GM18867 (cell line): ENCODE results near the gene CPA5.

ENCODE experiments used
- ATAC-seq: cut with Tn5 transposase; IDR thresholded peaks from one replicate; pipeline ENCODE4 v1.9.1; 2021; ENCODE audit warnings: mild to moderate bottlenecking, moderate library complexity; ENCODE audit not compliant: unreplicated experiment

The CPA5 gene

DNA sequence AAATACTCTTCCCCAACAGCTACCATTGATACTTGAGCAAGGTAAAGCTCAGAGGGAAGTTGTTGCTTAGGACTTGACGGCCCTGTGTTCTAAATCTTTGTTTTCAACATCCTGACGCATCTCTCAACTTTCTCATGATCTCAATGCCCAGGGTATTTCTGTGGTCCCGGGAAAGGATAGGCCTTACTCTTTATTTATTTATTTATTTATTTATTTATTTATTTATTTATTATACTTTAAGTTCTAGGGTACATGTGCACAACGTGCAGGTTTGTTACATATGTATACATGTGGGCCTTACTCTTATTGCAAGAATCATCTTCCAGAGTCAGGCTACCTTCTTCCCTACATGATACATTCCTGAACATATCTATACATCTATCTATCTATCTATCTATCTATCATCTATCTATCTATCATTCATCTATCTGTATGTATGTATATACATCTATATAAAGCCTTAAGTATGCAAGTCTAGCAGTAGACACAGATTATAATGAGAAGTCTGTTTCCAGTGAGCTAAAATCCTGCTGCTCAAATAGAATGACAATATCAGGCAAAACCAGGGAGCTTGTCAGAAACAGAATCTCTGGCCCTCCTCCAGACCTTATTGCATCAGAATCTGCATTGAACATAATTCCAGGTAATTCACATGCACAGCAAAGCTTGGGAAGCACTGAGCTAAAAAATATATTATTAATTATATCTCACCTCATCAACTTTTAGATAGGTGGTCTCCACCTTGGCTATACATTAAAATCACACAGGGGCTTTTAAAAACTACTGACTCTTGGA, 12.2 kb upstream of the CPA5 start:
- no peak for ATAC-seq

DNA sequence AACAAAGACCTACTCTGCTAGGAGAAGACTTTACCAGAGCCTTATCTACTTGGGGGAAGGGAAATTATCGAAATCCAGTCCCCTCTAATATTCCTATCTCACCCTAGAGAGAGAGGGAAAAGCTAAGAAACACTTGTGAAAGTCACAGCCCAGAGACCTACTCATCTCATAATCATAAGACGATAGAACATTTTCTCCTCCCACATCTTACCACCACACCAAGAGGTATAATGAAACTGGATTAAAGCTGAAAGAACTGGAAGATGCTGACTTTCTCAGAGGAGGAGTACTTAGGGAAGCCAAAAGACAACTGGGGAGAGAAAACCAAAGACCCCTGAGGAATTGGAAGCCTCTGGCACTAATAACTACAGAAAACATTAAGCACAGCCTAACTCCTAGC, 10.8 kb upstream of the CPA5 start:
- ATAC-seq, result no peak

DNA sequence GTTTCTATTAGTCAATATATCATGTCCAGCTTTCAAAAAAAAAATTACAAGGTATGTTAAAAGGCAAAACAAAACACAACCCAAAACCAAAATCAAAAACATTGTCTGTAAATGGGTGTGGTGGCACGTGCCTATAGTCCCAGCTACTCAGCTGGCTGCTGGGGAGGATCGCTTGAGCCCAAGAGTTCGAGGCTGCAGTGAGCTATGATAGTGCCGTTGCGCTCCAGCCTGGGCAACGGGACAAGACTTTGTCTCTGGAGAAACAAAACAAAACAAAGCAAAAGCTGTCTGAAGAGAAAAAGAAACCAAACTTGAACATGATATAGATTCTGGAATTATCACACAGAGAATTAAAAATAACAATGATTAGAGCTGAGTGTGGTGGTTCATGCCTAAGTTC, 10.3 kb upstream of the CPA5 start:
- no peak for ATAC-seq

DNA sequence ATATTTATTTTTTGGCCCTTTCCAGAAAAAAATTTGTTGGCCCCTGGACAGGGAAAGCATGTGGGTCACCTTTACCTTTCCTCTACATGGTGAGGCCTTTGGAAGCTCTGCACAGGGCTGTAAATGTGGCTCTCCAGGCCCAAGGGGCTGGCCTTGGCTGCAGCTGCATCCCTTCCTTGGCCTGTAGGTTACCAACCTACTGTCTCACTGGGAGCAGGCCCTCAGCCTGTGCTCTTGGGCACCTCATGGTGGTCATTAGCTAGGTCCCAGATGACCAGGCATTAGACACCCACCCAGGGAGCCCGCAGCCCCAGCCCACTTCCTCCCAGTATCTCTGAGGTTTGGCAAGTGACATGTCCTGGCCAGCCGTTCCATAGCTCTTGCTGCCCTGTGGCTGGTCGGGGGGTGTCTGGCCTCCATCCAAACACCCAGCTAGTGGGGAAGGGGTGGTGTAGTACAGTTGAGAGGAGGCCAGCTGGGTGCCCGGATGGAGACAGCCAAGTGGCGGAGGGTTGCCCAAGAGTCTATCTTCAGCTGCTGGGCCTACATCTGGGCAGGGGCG, 7.1 kb upstream of the CPA5 start:
- no peak for ATAC-seq

DNA sequence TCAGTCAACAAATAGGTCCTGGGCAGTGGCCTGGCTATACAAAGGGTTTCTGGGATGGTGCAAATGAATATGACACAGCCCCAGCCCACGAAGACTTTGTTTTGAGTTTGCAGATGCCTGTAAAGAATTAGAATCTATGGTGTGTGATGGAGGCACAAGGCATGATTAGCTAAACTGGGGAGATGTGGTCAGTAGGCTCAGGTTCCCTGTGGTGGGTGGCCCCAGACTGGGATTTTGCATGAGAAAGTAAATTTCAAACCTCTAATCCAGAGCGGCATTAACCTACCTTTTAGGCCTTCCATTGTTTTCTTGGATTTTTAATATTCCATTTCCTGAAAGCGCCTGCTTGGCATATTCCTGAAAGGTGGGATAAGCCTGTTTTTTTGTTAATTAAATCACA, 6.4 kb upstream of the CPA5 start:
- no peak for ATAC-seq

DNA sequence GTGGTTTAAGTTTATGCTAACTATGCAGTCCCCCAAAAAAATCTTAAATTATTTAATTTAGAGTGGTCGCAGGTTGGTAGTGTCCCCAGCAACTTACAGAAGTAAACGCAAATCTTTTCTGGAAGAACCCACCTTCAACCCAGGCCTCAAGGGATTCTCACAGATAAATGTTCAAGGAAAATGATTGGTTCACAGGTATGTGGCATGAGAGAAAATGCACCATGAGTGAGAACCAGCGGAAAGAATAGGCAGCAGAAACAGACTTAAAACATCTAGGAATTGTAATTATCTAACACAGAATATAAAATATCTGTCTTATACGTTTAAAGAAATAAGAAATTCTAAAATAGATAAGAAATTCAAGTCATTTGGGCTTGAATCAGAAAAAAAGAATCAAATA, 2.7 kb upstream of the CPA5 start:
- ATAC-seq, result no peak

DNA sequence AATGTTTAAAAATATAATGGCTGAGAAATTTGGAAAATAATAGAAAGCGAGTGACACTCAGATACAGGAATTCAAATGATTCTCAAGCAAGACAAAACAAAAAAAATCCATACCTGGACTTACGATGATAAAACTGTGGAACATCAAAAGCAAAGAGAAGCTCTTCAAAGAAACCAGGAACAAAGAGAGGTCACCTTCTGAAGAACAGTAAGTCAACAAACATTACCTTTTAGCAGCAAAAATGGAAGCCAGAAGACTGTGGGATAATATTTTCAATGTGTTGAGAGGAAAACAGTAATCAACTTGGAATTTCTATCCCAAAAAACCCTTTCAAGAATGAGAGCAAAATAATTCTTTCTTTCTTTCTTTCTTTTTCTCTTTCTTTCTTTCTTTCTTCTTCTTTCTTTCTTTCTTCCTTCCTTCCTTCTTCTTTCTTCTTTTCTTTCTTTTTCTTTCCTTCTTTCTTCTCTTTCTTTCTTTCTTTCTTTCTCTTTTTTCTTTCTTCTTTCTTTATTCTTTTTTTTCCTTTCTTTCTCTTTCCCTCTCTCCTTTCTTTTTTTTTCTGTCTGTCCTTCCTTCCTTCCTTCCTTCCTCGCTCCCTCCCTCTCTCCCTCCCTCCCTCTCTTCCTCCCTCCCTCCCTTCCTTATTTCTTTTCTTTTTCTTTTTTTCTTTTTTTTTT, 1.8 kb upstream of the CPA5 start:
- ATAC-seq, result no peak

DNA sequence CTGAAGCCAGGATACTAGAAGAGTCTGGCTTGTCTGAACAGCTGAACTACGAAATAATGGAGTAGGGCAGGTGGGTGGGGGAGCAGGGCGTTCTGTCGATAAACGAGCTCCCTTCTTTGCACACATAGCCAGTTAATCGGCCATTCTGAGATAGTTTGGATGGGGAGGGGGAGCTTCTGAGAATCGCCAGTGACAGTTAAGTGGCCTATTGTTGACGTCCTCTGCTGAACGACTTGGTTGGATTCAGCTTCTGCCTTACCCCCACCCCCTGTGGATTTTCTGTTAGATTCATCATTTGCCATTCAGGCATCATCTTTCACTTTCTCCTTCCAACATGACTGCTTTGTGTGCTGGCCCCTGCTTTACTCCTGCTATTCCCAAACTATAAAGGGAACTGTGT, 520 bp downstream of the CPA5 start:
- no peak for ATAC-seq

DNA sequence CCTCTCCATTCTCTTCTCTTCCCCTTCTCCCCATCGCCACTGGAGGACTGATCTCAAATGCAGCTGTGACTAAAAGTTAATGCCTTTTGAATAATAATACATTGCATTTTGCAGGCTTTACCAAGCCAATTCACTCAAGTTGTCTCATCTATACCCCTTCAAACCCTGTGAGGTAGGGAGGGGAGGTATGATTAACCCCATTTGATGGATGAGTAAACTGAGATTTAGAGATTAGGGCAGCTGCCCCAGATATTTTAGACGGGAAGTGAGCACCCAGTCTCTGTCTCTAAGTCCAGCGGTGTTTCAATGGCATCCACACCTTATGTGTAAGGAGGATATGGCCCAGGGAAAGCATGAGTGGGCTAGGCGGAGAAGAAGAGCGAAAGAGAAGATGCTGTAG, 1.1 kb downstream of the CPA5 start:
- ATAC-seq, result no peak

DNA sequence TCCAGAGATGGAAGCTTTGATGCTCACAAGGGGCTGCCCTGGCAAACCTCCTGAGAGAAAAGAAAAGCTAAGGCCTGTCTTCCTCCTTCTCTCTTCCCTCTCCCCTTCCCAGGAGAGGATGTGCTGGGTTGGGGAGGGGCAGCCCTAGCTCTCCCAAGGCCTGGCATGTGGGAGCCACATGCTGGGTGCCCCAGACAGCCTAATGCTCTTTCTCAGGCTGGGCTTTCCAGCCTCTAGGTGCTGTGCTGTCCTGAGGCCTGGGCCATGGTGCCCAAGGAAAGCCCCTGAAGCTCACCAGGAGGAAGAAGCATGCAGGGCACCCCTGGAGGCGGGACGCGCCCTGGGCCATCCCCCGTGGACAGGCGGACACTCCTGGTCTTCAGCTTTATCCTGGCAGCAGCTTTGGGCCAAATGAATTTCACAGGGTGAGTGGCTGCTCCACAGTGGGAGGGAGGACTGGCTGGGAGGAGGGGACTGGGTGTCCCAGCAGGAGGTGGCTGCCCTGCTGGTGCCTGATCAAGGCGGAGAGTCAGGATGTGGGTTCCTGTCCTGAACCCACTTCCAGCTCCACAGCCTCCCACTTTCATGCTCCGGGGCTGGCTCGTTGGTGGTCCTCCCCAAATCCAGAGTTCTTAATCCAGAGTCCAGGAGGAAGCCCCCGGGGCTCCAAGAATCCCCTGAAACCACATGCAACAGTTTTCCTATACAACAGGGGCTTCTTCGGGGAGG, 1.7 kb downstream of the CPA5 start:
- no peak for ATAC-seq

DNA sequence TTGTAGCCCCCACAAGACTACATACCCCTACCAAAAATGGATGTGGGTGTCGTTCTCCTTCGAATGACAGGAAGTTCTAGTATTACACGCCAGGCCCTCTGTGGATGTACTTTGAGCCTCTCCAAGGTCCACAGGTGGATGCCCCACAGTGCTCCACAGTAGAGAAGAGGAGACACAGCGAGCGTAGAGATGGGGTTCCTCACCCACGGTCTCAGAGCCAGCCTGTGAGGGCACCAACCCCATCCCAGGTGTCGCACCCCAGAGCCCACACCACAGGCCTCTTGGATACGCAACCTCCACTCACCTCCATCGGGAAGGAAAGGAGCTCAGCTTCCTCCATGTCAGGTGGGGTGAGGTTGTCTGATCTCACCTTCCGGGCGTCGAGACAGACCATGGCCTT, 2.3 kb downstream of the CPA5 start:
- ATAC-seq, result no peak

DNA sequence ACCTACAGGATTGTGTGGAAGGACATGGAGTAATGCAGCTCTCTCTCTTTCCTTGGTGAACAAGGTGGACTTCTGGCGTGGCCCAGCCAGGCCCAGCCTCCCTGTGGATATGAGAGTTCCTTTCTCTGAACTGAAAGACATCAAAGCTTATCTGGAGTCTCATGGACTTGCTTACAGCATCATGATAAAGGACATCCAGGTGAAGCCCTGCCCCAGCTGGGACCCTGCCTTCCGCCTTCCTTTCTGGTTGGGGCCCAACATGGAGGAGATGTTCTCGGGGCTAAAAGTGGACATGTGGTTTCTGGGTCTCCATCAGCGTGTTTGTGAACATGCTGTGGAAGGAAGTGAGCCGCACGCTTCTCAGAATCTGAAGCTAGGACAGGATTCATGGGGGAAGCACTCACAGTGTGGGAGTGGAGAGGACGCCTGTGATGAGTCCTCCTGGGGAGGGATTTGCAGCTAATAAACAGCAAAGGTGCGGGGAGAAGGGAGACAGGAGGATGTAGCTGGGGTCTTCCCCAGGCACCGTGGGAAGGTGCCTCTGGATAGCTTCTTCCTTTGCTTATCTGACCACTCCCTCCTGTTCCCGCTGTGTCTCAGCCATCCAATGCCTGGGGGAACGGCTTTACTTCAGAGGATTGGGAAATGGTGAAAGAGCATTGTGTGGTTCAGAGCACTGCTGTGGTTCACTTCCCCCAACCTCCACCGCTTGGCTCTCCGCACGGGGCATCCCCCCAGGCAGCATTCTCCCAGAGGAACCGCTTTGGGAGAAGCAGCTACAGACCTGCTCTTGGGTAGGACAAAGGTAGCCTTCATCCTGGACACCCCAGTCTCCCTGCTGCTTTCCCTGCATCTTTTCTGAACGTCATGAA, 5.5 kb downstream of the CPA5 start:
- ATAC-seq, result no peak

DNA sequence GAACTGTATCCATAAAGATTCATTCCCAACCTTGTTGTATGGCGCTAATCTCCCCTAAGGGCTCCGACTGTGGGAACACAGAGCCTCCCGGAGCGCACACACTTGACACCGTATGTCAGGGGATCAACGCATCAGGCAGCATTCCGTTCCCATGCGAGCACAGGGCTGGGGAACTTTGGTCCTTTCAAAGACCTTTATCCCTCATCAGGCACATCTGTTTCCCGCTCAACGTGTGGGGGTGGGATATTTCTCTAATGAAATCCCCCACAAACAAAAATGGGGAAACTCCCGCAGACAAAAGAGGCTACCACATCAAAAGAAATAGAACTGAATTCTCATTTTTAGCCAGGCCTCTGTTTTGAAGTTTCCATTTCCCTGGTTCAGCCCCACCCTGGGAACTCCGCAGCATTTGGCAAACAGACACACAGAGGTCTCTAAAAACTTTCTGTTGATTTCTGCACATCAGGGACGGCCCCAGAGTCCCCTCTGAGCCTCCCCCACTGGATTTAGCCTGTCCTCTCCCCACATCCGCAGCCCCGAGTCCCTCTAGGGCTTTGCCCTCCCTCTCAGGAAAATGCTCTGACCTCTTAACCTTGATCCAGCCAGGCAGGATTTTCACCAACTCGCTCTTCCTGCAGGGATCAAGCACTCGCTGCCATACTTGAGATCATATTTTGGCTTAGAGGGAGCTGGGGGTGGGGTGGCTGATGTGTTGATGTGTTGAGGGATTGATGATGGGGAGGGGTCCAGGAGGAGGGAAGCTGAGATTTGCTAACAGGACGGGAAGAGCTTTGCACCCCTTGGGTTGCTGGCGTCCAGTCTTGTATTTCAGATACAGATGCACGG, 6.6 kb downstream of the CPA5 start:
- ATAC-seq, result no peak

DNA sequence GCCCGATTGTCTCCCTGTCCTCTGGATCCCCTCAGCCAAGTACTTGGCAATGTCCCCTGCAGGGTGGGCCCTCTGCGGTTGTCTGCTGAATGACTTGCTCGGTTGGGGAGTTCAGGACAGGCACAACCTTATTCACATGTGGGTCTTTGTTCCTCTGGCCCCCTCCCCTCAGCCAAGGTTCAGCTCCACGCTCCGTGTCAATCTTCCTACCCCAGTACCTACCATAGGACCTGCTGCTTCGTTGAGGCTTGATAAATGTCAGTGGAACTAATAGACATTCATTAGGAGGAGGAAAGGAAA, 7.1 kb downstream of the CPA5 start:
- no peak for ATAC-seq

DNA sequence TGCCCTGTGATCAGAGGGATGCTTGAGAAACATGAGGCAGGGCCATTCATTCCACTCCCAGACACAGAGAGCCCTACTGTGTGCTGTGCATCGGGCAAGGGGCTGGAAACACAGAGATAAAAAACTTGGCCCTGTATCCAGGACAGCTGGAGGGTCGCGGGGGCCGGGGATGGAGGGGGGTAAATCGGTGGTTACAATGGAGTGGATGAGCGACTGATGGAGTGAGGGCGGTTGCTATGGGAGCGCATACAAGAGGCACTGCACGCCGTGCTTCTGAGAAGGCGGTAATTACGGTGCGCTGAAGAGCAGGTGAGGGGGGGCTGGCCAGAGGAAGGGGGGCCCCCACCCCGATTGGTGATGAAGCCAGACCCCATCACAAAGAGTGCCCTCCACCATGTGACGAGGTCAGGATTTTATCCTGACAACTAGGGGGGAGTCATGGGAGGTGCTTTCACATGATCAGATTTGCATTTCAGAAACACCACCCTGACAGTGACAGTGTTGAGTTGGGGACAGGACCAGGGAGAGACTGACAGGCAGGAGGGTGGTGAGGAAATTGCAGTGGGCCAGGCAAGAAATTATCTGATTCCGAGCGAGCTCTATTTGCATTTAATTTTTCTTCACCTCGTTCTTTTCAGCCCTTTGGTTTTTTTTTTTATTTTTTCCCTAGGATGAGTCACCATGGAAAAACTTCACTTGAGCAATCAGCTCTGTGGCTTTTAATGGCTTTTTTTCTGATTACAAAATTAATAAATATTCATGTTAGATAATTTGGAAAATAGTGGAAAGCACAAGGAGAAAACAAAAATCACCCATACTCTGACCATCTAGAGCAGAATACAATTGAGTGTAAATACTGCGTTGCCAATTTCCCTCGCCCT, 7.8 kb downstream of the CPA5 start:
- no peak for ATAC-seq

DNA sequence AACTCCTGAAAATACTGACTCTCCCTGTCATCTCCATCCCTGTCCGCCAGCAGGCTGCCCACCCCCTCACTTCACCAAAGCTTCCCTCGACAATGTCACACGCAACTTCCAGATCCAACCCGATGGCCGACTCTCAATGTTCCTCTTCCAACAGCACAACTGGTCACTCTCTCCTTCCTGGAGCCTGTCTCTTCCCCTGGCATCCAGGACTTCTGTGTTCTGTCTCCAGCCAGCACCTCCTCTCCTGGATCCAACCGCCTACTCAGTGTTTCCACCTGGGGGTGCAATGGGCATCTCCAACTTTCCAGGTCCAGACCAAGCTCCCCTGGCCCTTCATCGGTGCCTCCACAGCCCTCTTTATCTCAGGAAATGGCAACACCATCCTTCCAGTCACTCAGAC, 8.6 kb downstream of the CPA5 start:
- ATAC-seq, result no peak

DNA sequence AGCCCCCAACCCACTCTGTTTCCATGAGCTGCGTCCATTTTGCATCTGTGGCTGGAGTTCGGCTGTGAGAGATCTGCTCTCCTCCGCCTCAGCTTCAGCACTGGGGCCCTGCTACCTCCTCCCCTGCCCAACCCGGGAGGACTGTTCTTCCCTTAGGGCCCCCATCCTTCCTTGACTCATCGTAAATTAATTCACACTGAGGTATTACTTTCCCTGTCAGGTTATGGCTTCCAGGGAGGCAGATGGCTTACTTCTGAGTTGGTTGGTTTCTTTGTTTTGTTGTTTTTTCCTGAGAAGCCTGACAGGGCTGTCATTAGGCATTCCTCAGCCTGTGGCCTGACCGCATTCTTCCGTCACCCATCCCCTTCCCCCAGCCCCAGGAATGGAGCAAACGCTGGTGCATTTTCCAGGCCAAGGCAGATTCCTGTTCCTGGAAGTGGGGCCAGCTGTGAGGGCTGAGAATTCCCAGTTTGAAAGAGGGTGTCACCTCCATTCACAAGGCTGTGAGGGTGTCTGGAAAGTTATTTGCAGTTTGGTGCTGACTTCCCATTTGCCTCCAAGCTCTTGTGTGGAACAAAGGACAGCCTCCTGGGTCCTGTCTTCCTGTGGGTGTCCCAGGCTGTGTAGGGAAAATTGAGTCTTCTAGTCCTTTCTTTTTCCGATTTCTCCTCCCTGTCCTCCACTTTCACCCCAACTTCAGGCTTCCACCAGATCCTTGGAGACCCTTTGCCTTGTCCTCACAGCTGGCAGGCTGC, 11.7 kb downstream of the CPA5 start:
- ATAC-seq, result no peak

DNA sequence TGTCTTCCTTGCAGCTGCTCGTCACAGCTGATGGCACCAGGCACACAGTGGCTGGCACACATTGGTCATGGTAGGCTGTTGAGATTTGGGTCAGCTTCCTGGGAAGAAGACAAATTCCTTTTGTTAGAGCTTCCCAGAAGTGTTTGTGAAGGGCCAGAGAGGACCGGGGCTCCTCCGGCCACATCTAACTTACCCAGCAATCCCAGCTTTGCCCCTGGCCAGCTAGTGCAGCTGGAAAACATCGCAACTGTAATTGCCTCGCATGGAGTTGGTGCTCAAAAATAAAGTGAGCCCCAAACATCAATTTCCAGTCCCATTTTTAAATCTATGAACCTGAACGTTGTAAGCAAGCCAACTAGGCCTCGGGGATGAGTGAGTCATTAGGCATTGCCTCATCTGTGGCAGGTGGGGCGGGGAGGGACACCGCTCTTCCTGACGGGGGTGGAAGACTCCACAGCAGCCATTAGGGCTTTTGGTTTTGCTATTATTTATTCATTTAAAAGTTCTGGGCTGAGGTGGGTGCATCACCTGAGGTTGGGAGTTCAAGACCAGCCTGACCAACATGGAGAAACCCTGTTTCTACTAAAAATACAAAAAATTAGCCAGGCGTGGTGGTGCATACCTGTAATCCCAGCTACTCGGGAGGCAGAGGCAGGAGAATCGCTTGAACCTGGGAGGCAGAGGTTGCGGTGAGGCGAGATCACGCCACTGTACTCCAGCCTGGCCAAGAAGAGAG, 12.4 kb downstream of the CPA5 start:
- ATAC-seq, result no peak
